IPS-18a (cell line): Measurements from ENCODE around the gene PTDSS2.
A peak's percentile ranks its signal among the peaks of the same experiment; 100 is the strongest.
"Not testable (repeated sequence)": the region's sequence is repeated elsewhere in the genome, so short reads cannot be mapped to it uniquely, and the experiment has no call there.

Experiments
- H3K27ac ChIP-seq: one replicate; pipeline ENCODE4 v1.5.1; 2013; ENCODE audit warnings: low read length
- H3K27me3 ChIP-seq: one replicate; pipeline ENCODE4 v1.6.1; 2013; ENCODE audit warnings: mild to moderate bottlenecking, low read length; ENCODE audit not compliant: control insufficient read depth, insufficient read depth
- H3K36me3 ChIP-seq: one replicate; pipeline ENCODE4 v1.6.1; 2013; ENCODE audit warnings: low read depth, low read length; ENCODE audit not compliant: control insufficient read depth
- H3K4me1 ChIP-seq: one replicate; pipeline ENCODE4 v1.6.1; 2013; ENCODE audit warnings: low read depth, low read length; ENCODE audit not compliant: control insufficient read depth
- H3K4me3 ChIP-seq: one replicate; pipeline ENCODE4 v1.5.1; 2013; ENCODE audit warnings: low read length
- H3K9ac ChIP-seq: one replicate; pipeline ENCODE4 v1.6.1; 2013; ENCODE audit warnings: mild to moderate bottlenecking, low read length, moderate library complexity
- H3K9me3 ChIP-seq: one replicate; pipeline ENCODE4 v1.6.1; 2013; ENCODE audit warnings: low read depth, low read length; ENCODE audit not compliant: control insufficient read depth

PTDSS2 gene

GRCh38 chr11:416757-417621, 33.1 kb upstream of the PTDSS2 start:
- Histone ChIP-seq H3K9me3 (no peaks in the 10 kb centered on the region), H3K4me3 (peak overlapping the region; percentile 58), H3K27ac (no peak overlapping the region), H3K27me3 (peaks cover 33% of the 10 kb centered on the region), H3K36me3 (no peaks in the 10 kb centered on the region), H3K9ac (peak overlapping the region; percentile 48), H3K4me1 (peaks cover 7% of the 10 kb centered on the region)

DNA sequence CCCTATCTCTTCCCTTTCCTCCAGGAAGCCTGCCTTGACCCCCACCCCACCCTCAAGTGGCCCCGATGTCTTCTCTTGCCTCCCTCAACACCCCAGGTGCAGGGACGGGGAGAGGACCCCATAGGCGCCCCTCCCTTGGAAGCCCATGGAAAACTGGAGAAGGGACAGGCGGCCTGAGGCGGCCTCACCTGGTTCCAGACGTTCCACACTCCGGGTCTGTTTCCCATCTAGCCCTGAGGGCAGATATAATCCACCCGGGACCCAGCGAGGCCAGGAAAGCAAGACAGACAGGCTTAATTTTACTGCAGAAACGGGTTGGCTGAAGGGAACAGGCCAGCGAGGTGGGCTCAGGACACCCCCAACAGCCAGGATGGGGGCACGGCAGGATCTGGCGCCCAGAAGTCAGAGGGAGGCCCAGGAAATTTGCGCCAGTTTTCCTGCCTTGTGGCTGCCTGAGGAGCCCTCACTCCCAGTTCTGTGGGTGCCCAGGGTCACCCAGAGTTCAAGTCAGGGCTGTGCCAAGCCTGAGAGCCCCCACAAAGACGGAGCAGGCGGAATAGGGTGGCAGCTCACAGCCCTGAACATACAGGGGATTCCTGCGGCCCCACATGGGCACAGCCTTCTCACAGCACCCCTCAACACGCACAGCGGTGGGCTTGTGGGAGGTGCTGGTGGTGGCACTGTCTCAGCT, 32.3 kb upstream of the PTDSS2 start:
- H3K4me1 ChIP-seq = peaks cover 7% of the 10 kb centered on the region
- peaks cover 33% of the 10 kb centered on the region for H3K27me3 ChIP-seq
- H3K4me3 ChIP-seq = peak overlapping the region; percentile 58
- no peak overlapping the region for H3K27ac ChIP-seq
- no peaks in the 10 kb centered on the region for H3K36me3 ChIP-seq
- H3K9ac ChIP-seq = no peak overlapping the region
- H3K9me3 ChIP-seq = no peaks in the 10 kb centered on the region

DNA sequence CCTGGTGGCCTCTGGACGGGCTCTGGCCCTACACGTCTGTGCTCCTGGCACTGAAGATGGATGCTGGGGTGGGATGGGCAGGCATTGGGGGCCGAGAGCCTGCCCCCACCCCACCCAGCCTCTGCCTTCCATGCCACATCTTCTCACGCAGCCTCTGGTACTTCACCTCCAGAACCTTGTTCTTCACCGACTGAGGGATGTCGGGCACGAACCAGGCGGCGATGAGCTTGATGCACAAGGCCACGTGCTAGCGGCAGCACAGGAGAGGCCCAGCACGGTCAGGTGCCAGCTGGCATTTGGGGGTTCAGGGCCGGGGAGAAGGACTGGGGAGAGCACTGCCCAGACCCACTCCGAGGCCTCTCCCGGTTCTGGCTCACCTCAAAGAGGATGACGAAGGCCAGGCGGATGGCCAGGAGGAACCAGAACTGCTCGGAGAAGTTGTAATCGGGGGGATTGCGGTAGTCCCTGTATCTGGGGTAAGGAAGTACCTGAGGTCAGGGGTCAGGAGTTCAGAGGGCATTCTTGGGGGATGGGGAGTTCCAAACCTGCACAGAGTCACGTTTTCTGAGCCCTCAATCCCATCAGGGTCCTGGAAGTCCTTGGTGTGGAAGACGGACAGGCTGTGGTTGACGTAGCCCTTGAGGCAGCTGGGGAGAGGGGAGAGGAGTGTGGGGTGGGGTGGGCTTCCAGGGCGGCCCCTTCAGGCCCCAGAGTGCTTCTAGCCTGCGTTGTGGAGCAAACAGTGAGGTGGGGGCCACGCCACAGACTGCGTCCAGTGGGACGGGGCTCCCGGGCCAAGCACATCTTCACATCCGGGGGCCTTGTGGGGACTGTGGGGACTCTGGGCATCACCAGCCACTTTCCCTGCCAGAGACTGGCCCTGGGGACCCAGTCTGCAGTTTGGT, 31.5 kb upstream of the PTDSS2 start:
- Histone ChIP-seq H3K9me3 (no peaks in the 10 kb centered on the region), H3K4me3 (no peak overlapping the region), H3K9ac (no peak overlapping the region), H3K27me3 (peaks cover 33% of the 10 kb centered on the region), H3K36me3 (no peaks in the 10 kb centered on the region), H3K4me1 (peaks cover 7% of the 10 kb centered on the region), H3K27ac (no peak overlapping the region)

- H3K27me3 ChIP-seq = peaks cover 33% of the 10 kb centered on the region
- no peaks in the 10 kb centered on the region for H3K9me3 ChIP-seq
- no peak overlapping the region for H3K9ac ChIP-seq
- peaks cover 7% of the 10 kb centered on the region for H3K4me1 ChIP-seq
- H3K36me3 ChIP-seq = no peaks in the 10 kb centered on the region
- H3K4me3 ChIP-seq = no peak overlapping the region
- no peak overlapping the region for H3K27ac ChIP-seq
Measured at GRCh38 chr11:419248-420005, 30.7 kb upstream of the PTDSS2 start.

DNA sequence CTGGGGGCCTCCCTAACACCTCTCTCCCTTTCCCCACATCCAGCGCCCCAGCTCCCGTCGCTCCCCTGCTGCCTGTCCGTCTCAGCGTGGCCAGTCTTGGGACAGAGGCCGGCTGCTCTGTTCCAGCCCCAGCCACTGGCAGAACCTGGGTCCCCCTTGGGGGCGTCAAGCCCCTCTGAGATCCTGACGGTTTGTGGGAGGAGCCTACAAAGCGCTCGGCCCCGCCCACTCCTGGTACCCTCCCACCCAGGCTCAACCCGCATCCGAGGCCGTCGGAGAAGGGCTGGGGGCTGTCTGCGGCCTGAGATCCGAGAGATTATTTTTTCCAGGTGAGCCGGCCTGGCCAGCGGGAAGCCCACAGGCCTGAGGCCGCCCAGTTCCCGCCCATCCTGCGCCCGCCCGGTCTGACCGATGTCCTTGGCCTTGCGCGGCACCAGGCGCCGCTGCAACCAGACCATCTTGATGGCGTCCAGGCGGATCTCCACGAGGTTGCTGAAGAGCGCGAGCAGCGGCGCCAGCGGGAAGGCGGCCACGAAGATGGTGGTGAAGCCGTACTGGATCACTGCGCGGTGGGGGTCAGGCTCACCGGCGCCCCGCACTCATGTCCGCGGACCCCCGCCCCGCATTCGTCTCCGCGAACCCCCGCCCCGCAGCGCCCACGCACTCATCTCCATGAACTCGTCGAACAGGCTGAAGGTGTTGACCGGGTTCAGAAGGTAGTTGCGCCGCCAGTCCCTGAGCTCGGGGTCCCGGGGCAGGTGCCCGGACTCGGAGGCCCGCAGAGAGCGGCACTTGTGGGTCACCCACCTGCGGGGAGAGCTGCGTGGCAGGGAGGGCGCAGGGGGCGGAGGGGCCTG, 29.8 kb upstream of the PTDSS2 start:
- no peaks in the 10 kb centered on the region for H3K9me3 ChIP-seq
- H3K9ac ChIP-seq = no peak overlapping the region
- no peaks in the 10 kb centered on the region for H3K36me3 ChIP-seq
- H3K4me1 ChIP-seq = peaks cover 7% of the 10 kb centered on the region
- no peak overlapping the region for H3K4me3 ChIP-seq
- H3K27me3 ChIP-seq = peaks cover 33% of the 10 kb centered on the region
- H3K27ac ChIP-seq = no peak overlapping the region

DNA sequence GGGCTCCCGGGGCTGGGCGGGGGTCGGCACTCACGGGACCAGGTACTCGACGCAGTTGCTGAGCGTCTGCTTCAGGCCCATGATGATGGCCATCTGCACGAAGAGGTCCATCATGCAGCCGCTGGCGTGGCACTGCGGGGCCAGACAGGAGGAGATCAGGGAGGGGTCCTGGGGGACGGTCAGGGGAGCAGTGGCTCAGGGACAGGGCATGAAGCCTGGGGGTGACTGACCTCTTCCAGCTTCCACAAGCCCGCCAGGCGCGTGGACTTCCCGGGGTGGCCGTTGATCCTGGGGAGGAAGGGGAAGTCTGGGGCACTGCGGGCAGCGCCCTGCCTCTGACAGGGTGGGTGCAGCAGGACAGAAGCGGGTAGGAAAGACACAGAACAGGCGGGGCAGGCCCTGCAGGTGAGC, 29.2 kb upstream of the PTDSS2 start:
- no peaks in the 10 kb centered on the region for H3K9me3 ChIP-seq
- H3K36me3 ChIP-seq = no peaks in the 10 kb centered on the region
- H3K4me1 ChIP-seq = peaks cover 4% of the 10 kb centered on the region
- H3K27me3 ChIP-seq = peaks cover 27% of the 10 kb centered on the region
- no peak overlapping the region for H3K27ac ChIP-seq
- no peak overlapping the region for H3K4me3 ChIP-seq
- no peak overlapping the region for H3K9ac ChIP-seq

DNA sequence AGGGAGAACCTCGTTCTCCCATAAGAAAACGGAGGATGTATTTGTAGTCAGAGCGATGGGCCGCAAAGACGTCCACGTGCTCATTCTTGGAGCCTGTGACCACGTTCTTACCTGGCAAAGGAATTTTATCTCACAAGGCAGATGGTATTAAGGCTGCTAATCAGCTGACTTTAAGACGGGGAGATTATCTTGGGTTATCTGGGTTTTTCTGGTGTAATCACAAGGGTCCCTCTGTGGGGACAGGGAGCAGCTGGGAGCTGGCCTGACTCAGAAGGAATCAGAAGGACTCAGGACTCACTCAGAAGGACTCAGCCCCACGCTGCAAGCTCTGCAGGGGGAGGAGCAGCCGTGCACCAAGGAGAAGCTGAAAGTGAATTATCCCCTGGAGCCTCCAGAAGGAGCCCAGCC, 27.8 kb upstream of the PTDSS2 start:
- Histone ChIP-seq H3K27me3 (peaks cover 15% of the 10 kb centered on the region), H3K36me3 (no peaks in the 10 kb centered on the region), H3K4me1 (no peaks in the 10 kb centered on the region), H3K9ac (no peak overlapping the region), H3K4me3 (no peak overlapping the region), H3K27ac (no peak overlapping the region), H3K9me3 (no peaks in the 10 kb centered on the region)

- H3K4me1 ChIP-seq = no peaks in the 10 kb centered on the region
- H3K36me3 ChIP-seq = no peaks in the 10 kb centered on the region
Measured at GRCh38 chr11:424232-424631, 25.8 kb upstream of the PTDSS2 start.

DNA sequence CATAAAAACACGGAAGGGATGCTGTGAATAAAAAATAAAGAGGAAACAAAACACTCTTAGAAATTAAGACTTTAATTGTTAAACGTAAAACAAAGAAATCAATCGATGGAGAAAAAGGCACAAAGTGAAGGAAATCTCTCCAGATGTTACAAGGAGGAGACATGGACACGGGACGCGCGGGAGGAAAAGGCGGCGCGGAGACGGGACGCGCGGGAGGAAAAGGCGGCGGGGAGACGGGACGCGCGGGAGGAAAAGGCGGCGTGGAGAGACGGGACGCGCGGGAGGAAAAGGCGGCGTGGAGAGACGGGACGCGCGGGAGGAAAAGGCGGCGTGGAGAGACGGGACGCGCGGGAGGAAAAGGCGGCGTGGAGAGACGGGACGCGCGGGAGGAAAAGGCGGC, 25.3 kb upstream of the PTDSS2 start:
- not testable (repeated sequence) for H3K4me1 ChIP-seq, H3K36me3 ChIP-seq, H3K27ac ChIP-seq, H3K9ac ChIP-seq, H3K9me3 ChIP-seq, H3K4me3 ChIP-seq, H3K27me3 ChIP-seq

More at GRCh38 chr11:424232-424631, 25.8 kb upstream of the PTDSS2 start:
- H3K4me3 ChIP-seq = no peak overlapping the region
- no peaks in the 10 kb centered on the region for H3K9me3 ChIP-seq
- H3K27ac ChIP-seq = no peak overlapping the region
- H3K27me3 ChIP-seq = no peaks in the 10 kb centered on the region
- no peak overlapping the region for H3K9ac ChIP-seq

DNA sequence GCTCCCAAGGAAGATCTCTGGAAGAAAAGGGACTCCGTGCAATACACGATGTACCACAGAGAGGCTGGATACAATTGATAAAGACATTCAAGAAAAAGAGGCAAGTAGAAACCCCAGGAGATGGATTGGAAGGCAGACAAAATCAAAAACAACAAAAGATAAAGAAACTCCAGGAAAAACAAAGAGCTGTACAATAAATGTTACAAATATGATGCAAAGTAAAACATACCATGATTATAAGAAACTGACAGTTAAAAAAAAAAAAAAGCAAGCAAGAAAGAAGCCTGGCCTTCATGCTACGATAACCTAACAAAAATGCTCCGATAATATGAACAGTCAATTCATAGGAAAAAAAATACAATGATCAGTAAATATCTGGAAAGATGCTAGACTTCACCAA, 24.8 kb upstream of the PTDSS2 start:
- no peaks in the 10 kb centered on the region for H3K9me3 ChIP-seq
- H3K4me3 ChIP-seq = no peak overlapping the region
- H3K36me3 ChIP-seq = no peaks in the 10 kb centered on the region
- no peak overlapping the region for H3K9ac ChIP-seq
- no peaks in the 10 kb centered on the region for H3K27me3 ChIP-seq
- no peaks in the 10 kb centered on the region for H3K4me1 ChIP-seq
- no peak overlapping the region for H3K27ac ChIP-seq
